Mammary epithelial cell (primary cell): ENCODE results near the gene ASGR1.

Experiments used
- CTCF ChIP-seq, 2 donors: IDR thresholded peaks in 1 of 2; conservative IDR thresholded peaks in 1 of 2; 2 replicates each; pipeline ENCODE4 v1.5.1; 2011 to 2012; ENCODE audit warnings: inconsistent platforms in 2 of 2, low read length in 2 of 2, mild to moderate bottlenecking in 2 of 2, control low read depth in 1 of 2, low read depth in 1 of 2; ENCODE audit not compliant: insufficient read depth in 1 of 2; ENCODE audit errors: extremely low read depth in 1 of 2
- EZH2 ChIP-seq: IDR thresholded peaks from 2 replicates; pipeline ENCODE4 v1.6.1; 2012; ENCODE audit warnings: low read length, inconsistent platforms, borderline replicate concordance

GRCh38 chr17:7221278-7222092 lies 42.3 kb upstream of the ASGR1 start:
- TF ChIP-seq CTCF (conservative IDR thresholded peaks at IDR 0.05 in 1 of 2, IDR thresholded peaks at IDR 0.05 in 1 of 2; ENCODE audit: extremely low read depth in 1 of 2, insufficient read depth in 1 of 2, low read depth in 1 of 2, low read length in 2 of 2): no peak
- TF ChIP-seq EZH2: no peak
